GM12874 (cell line): ENCODE data around the gene NDUFAF2.

Experiments used
- TF ChIP-seq, protein P1 (sequence below): IDR thresholded peaks from 2 replicates; pipeline ENCODE4 v1.5.1; 2011; ENCODE audit warnings: low read depth, mild to moderate bottlenecking, control low read depth, low read length, moderate library complexity; ENCODE audit not compliant: insufficient read depth

NDUFAF2 gene

DNA sequence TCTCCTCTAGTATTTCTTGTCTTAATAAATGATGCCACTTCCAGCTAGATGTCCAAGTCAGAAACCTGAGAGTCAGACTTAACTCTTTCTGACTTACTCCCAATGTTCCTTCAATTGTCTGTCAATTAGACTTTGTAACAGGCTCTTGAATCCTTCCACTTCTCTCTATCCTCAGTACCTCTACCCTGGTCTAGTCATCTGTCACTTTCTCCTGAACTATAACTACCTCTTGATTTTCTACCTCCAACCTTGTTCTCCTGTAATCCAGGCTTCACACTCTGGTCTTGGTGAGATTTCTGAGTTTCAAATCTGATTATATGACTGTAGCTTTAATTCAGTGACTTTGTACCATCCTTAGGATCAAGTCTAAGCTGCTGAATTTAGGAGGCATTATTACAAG lies 64.9 kb downstream of the NDUFAF2 start:
- TF ChIP-seq, protein P1, sequence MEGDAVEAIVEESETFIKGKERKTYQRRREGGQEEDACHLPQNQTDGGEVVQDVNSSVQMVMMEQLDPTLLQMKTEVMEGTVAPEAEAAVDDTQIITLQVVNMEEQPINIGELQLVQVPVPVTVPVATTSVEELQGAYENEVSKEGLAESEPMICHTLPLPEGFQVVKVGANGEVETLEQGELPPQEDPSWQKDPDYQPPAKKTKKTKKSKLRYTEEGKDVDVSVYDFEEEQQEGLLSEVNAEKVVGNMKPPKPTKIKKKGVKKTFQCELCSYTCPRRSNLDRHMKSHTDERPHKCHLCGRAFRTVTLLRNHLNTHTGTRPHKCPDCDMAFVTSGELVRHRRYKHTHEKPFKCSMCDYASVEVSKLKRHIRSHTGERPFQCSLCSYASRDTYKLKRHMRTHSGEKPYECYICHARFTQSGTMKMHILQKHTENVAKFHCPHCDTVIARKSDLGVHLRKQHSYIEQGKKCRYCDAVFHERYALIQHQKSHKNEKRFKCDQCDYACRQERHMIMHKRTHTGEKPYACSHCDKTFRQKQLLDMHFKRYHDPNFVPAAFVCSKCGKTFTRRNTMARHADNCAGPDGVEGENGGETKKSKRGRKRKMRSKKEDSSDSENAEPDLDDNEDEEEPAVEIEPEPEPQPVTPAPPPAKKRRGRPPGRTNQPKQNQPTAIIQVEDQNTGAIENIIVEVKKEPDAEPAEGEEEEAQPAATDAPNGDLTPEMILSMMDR, result no peak

DNA sequence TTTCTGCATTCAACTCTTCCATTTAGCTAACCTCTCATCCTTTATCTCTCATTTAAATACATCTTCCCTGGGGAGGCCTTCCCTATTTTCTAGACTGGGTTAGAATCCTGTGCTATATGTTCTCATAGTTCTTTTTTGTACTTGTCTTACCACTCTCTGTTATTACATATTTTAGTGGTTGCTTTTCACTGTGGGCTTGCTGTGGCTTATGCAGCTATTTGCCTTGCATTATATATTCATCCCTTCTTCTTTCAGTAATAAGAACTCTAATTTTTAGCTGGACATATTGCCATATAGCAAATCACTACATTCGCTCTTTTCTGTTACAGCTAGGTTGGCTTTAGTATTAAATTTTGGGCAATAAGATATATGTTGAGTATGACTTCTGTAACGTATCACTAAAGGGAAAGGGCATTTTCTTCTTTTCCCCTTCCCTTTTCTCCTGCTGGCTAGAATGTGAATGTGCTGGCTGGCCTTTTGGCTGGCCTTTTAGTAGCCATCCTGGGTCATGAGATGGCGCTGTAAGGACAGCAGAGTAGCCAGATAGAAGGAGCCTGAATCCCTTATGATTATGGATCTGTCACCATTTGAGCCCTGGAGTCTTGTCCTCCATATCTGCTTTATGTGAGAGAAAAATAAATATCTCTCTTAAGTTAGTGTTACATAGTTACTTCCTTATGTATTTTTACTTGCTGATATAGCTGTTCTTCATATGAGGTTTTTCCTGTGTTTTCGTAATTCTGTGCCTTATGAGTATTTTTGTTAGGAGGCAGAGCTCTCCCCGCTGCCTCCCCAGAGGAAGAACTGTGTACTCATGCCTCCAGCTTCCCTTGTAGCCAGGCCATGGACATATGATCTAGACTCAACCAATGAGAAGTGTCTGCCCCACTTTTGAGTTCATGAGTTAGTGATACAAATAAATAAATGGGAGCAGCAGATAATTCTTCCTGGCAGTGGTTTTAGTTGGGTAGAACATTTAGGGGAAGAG lies 65.8 kb downstream of the NDUFAF2 start:
- TF ChIP-seq, protein P1, result no peak

DNA sequence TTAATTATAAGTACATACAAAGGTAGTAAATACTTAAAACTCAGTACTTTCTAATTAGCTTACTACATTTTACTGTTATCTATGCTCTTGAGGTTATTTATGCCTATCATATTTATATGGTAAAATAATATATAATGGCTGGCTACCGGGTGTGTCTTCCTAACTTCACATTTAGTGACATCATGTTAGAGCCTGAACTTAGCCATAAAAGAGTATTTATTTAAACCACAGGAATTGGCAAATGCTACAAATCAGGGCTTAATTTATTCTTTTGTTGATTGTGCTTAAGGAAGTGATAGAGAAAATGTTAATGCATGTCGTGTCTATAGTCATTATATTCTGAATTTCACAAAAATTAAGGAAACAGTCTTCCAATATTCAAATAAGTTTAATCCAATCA lies 73.1 kb downstream of the NDUFAF2 start:
- TF ChIP-seq, protein P1, result no peak

DNA sequence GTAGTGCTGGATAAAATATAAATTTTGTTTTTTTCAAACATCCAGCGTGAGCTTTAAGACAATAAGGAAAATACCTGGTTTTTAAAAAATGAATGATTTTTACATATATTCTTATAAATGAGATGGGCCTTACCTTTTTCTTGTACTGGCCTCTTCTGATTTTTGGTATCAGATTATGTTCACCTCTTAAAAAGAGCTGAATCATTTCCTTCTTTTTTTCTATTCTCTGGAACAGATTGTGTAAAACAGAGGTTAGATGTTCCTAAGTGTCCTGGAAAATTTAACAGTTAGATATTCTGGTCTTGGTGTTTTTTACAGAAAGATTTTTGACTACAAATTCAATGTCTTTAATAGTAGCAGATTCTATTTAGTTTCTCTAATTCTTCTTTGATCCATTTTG lies 74.6 kb downstream of the NDUFAF2 start:
- TF ChIP-seq, protein P1, result no peak

DNA sequence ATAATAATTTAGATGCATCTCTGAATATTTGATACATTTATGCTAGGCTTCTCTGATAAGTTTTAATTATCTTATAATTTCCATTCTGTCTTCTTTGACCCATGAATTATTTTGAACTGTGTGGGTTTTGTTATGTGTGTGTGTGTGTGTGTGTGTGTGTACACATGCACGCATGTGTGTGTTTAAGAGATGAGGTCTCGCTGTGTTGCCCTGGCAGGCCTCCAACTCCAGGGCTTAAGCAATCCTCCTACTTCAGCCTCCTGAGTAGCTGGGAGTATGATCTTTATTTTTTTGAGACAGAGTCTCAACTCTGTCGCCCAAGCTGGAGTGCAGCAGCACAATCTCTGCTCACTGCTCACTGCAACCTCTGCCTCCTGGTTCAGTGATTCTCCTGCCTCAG lies 75.4 kb downstream of the NDUFAF2 start:
- TF ChIP-seq, protein P1, result no peak

DNA sequence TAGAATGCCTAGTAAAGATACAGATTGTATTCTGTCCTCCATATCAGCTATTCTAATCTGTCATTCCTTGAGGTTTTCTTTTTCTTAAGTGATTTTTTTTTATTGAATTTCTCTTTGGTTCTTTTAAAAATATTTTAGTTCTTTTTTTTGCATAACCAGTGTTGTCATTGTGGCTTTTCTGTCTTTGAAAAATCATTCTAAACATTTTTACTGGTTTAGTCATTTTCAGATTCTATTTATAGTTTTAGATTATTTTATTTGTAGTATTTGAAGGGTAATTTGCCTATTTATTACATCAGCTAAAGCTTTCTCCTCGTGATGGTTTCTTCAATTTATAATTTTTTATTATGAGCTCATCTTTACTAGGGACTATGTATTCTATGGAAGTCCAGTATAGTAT lies 78.1 kb downstream of the NDUFAF2 start:
- TF ChIP-seq, protein P1, result no peak

DNA sequence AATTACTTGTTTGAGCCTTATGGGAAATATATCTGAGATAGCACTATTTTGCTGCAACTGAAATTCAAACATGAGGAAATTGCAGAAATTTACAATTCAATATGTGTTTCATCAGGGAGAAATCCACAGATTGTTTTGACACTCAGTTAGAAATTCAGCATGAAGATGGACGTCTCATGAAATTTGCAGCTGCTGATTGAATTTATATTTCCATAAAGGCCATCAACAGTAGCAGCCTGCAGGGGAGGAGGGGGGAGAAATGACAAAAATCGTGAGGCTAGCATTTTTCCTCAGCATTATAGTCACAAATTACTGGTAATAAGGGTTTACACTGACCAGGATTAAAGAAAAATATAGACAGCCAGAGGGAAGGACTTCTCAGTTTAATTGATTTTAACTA lies 81.0 kb downstream of the NDUFAF2 start:
- TF ChIP-seq, protein P1, result no peak
